ENCODE data around the gene ZNHIT2. TPM values are rescaled to one million over a fixed set of nuclear protein-coding genes. Genes with fewer than 3 reads are reported as not detected.
"Not testable (repeated sequence)": the region's sequence is repeated elsewhere in the genome, so short reads cannot be mapped to it uniquely, and the experiment has no call there.

Gene ZNHIT2
- total RNA-seq, 1 experiment from 2014 or later, result 16.5 TPM

- in situ Hi-C loops (cut with HindIII; ENCODE audit: low pct_unique_long_range_greater_than_20kb, low sequenced_read_pairs), result no loop called here
- no peak for DNase-seq (ENCODE audit: low read depth)
Measured at GRCh38 chr11:65124480-65125196, 7.1 kb upstream of the ZNHIT2 start.

GRCh38 chr11:65121865-65122696 lies 4.6 kb upstream of the ZNHIT2 start, which contains the start of the genes FAU and MRPL49:
TSS of gene FAU (minus strand) at chr11:65122134. CDS start at chr11:65121813, 321 bp downstream.
TSS of gene MRPL49 (plus strand) at chr11:65122321. CDS start at chr11:65122347, 26 bp downstream.
- in situ Hi-C loops (cut with HindIII; ENCODE audit: low pct_unique_long_range_greater_than_20kb, low sequenced_read_pairs), result no loop called here
- DNase-seq (ENCODE audit: low read depth), result peak; percentile 89

- in situ Hi-C loops (cut with HindIII; ENCODE audit: low pct_unique_long_range_greater_than_20kb, low sequenced_read_pairs), result no loop called here
- no peak for DNase-seq (ENCODE audit: low read depth)
Measured at GRCh38 chr11:65121447-65121864, 4.0 kb upstream of the ZNHIT2 start.

- in situ Hi-C loops (cut with HindIII; ENCODE audit: low pct_unique_long_range_greater_than_20kb, low sequenced_read_pairs), result no loop called here
Measured at GRCh38 chr11:65120831-65121230, 3.3 kb upstream of the ZNHIT2 start.

GRCh38 chr11:65119670-65119995 lies 2.1 kb upstream of the ZNHIT2 start:
- DNase-seq (ENCODE audit: low read depth), result no peak
- in situ Hi-C loops (cut with HindIII; ENCODE audit: low pct_unique_long_range_greater_than_20kb, low sequenced_read_pairs), result no loop called here

More at GRCh38 chr11:65120831-65121230, 3.3 kb upstream of the ZNHIT2 start:
- DNase-seq (ENCODE audit: low read depth), result no peak

- DNase-seq (ENCODE audit: low read depth); in situ Hi-C loops (cut with HindIII; ENCODE audit: low pct_unique_long_range_greater_than_20kb, low sequenced_read_pairs): not testable (repeated sequence)
Measured at GRCh38 chr11:65118891-65119669, 1.6 kb upstream of the ZNHIT2 start.

GRCh38 chr11:65118097-65118837 lies 766 bp upstream of the ZNHIT2 start:
- no peak for DNase-seq (ENCODE audit: low read depth)
- in situ Hi-C loops (cut with HindIII; ENCODE audit: low pct_unique_long_range_greater_than_20kb, low sequenced_read_pairs), result no loop called here

- in situ Hi-C loops (cut with HindIII; ENCODE audit: low pct_unique_long_range_greater_than_20kb, low sequenced_read_pairs), result no loop called here
- DNase-seq (ENCODE audit: low read depth), result no peak
Measured at GRCh38 chr11:65116370-65117205, 913 bp downstream of the ZNHIT2 start.

GRCh38 chr11:65115361-65116082 lies 2.0 kb downstream of the ZNHIT2 start:
- DNase-seq (ENCODE audit: low read depth), result no peak
- in situ Hi-C loops (cut with HindIII; ENCODE audit: low pct_unique_long_range_greater_than_20kb, low sequenced_read_pairs), result no loop called here

GRCh38 chr11:65114538-65115171 lies 2.8 kb downstream of the ZNHIT2 start:
- DNase-seq (ENCODE audit: low read depth), result no peak
- in situ Hi-C loops (cut with HindIII; ENCODE audit: low pct_unique_long_range_greater_than_20kb, low sequenced_read_pairs), result no loop called here

- DNase-seq (ENCODE audit: low read depth), result no peak
- in situ Hi-C loops (cut with HindIII; ENCODE audit: low pct_unique_long_range_greater_than_20kb, low sequenced_read_pairs), result no loop called here
Measured at GRCh38 chr11:65113839-65114238, 3.7 kb downstream of the ZNHIT2 start.

GRCh38 chr11:65113361-65113756 lies 4.1 kb downstream of the ZNHIT2 start:
- peak; percentile 29 for DNase-seq (ENCODE audit: low read depth)
- in situ Hi-C loops (cut with HindIII; ENCODE audit: low pct_unique_long_range_greater_than_20kb, low sequenced_read_pairs), result no loop called here

- no peak for DNase-seq (ENCODE audit: low read depth)
- in situ Hi-C loops (cut with HindIII; ENCODE audit: low pct_unique_long_range_greater_than_20kb, low sequenced_read_pairs), result no loop called here
Measured at GRCh38 chr11:65112546-65113360, 4.7 kb downstream of the ZNHIT2 start.

GRCh38 chr11:65111744-65112545 lies 5.6 kb downstream of the ZNHIT2 start, which contains the start of gene TM7SF2:
TSS of gene TM7SF2 (plus strand) at chr11:65111872. CDS start at chr11:65112016, 144 bp downstream.
- DNase-seq (ENCODE audit: low read depth), result peak; percentile 89
- in situ Hi-C loops (cut with HindIII; ENCODE audit: low pct_unique_long_range_greater_than_20kb, low sequenced_read_pairs), result no loop called here
